ENCODE results near the gene DLGAP1.

The DLGAP1 gene

DNA sequence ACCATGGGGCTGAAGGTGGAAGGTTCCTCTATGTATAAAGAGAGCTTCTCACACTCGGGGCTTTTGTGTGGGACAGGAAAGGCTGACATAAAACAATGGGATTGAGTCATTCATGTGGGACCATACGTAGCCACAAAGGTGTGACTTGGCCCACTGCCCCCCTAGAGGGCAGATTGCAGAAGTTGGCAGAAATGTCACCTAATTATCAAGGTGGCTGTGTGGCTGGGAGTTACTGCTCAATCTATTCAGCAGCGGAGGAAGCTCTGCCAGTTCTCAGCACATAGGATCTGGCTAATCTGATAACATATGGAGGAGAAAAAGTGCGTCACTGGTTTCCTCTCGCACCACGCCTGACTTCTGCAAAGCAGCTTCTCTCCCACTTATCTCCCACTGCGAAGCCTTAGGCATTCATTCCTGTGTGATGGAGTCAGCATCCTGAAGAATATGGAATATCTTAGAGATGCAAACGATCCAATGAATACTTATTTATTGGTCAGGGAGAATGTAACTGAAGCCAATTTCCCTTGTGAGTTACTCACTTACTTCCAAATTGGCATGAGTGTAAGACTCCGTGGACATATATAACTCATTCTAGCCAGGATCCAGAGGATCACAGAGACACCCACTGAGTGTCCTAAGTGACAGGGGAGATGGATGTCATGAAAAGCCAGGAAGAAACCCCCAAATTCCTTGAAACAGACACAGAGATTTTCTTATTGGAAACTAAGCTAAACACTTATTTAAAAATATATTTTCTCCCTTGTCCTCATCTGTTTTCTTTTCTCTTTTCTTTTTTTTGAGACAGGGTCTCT is 660.4 kb downstream of the DLGAP1 start:
- no peak overlapping the region for H3K9ac ChIP-seq (ENCODE audit: low read depth, low read length)
- peaks cover 11% of the 10 kb centered on the region for H3K4me1 ChIP-seq (ENCODE audit: insufficient read depth, low read length)
- H3K36me3 ChIP-seq (ENCODE audit: insufficient read depth, low read depth, low read length): no peaks in the 10 kb centered on the region
- H3K4me3 ChIP-seq (ENCODE audit: low read length): no peak overlapping the region
- no peaks in the 10 kb centered on the region for H3K9me3 ChIP-seq (ENCODE audit: insufficient read depth, low read depth, low read length)
- no peaks in the 10 kb centered on the region for H3K27me3 ChIP-seq (ENCODE audit: insufficient read depth, low read length)
- H3K27ac ChIP-seq (ENCODE audit: low read length): no peak overlapping the region

DNA sequence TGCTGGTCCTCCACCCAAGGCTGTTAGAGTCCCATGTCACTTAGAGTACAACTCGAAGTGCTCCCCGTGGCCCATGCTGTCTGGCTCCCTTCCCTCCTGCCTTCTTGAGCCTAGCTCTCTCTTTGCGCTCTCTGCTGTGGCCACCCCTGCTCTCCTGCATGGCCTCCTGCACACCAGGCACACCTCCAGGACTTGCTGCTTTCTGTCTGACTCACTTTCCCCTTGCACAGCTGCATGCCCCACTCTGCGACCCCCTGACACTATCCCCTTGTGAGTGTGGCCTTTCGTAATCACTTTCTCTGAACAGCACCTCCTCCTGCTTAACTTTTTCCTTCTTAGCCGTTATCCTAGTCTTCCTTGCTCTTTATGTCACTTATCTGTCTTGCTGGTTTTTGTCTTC is 661.6 kb downstream of the DLGAP1 start:
- H3K27ac ChIP-seq (ENCODE audit: low read length): no peak overlapping the region
- H3K9ac ChIP-seq (ENCODE audit: low read depth, low read length): no peak overlapping the region
- no peaks in the 10 kb centered on the region for H3K36me3 ChIP-seq (ENCODE audit: insufficient read depth, low read depth, low read length)
- H3K9me3 ChIP-seq (ENCODE audit: insufficient read depth, low read depth, low read length): no peaks in the 10 kb centered on the region
- H3K27me3 ChIP-seq (ENCODE audit: insufficient read depth, low read length): no peaks in the 10 kb centered on the region
- H3K4me3 ChIP-seq (ENCODE audit: low read length): no peak overlapping the region
- peaks cover 9% of the 10 kb centered on the region for H3K4me1 ChIP-seq (ENCODE audit: insufficient read depth, low read length)

DNA sequence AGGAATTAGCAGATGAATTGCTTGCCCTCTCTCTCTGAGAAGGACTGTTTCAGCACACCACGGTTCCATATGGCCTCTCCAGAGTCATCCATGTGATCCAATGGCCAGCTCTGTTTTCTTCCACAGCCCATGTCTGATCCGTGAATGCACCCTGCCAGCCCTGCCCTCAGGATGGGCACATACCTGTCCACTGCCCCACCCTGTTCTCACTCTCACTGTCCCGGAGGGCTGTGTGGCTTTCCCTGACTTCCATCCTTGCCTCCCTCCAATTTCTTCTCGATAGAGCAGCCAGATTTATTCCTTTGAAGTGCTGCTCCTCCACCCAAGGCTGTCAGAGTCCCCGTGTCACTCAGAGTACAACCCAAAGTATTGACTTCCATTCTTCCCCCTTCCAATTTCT is 662.0 kb downstream of the DLGAP1 start:
- no peak overlapping the region for H3K27ac ChIP-seq (ENCODE audit: low read length)
- H3K9ac ChIP-seq (ENCODE audit: low read depth, low read length): no peak overlapping the region
- peaks cover 9% of the 10 kb centered on the region for H3K4me1 ChIP-seq (ENCODE audit: insufficient read depth, low read length)
- H3K27me3 ChIP-seq (ENCODE audit: insufficient read depth, low read length): no peaks in the 10 kb centered on the region
- no peaks in the 10 kb centered on the region for H3K36me3 ChIP-seq (ENCODE audit: insufficient read depth, low read depth, low read length)
- H3K9me3 ChIP-seq (ENCODE audit: insufficient read depth, low read depth, low read length): no peaks in the 10 kb centered on the region
- no peak overlapping the region for H3K4me3 ChIP-seq (ENCODE audit: low read length)

DNA sequence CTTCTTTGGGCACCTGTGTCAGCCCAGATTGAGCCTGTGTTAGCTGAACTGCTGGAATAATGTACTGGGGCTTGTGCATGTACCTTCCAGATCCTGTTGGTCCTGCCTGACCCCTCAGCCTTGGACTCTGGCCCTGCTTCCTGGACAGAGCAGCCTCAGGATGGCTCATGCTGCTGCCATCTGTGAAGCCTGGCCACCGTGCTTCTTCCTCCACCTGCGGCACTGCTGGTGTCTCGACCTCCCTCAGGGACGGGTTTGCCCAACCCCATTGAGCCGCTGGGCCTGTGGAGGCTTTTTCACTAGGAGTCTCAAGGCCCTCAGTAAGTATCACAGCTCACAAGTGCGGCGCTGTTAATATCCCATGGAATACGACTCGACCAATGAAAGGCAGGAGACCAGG is 662.4 kb downstream of the DLGAP1 start:
- Histone ChIP-seq H3K4me3 (ENCODE audit: low read length) (no peak overlapping the region), H3K4me1 (ENCODE audit: insufficient read depth, low read length) (peaks cover 9% of the 10 kb centered on the region), H3K27me3 (ENCODE audit: insufficient read depth, low read length) (no peaks in the 10 kb centered on the region), H3K9me3 (ENCODE audit: insufficient read depth, low read depth, low read length) (no peaks in the 10 kb centered on the region), H3K9ac (ENCODE audit: low read depth, low read length) (no peak overlapping the region), H3K27ac (ENCODE audit: low read length) (no peak overlapping the region), H3K36me3 (ENCODE audit: insufficient read depth, low read depth, low read length) (no peaks in the 10 kb centered on the region)

- no peaks in the 10 kb centered on the region for H3K27me3 ChIP-seq (ENCODE audit: insufficient read depth, low read length)
- no peak overlapping the region for H3K27ac ChIP-seq (ENCODE audit: low read length)
- H3K4me3 ChIP-seq (ENCODE audit: low read length): no peak overlapping the region
- H3K36me3 ChIP-seq (ENCODE audit: insufficient read depth, low read depth, low read length): no peaks in the 10 kb centered on the region
- H3K4me1 ChIP-seq (ENCODE audit: insufficient read depth, low read length): peaks cover 9% of the 10 kb centered on the region
- no peaks in the 10 kb centered on the region for H3K9me3 ChIP-seq (ENCODE audit: insufficient read depth, low read depth, low read length)
- no peak overlapping the region for H3K9ac ChIP-seq (ENCODE audit: low read depth, low read length)
Measured at GRCh38 chr18:3791238-3791637, 663.9 kb downstream of the DLGAP1 start.

DNA sequence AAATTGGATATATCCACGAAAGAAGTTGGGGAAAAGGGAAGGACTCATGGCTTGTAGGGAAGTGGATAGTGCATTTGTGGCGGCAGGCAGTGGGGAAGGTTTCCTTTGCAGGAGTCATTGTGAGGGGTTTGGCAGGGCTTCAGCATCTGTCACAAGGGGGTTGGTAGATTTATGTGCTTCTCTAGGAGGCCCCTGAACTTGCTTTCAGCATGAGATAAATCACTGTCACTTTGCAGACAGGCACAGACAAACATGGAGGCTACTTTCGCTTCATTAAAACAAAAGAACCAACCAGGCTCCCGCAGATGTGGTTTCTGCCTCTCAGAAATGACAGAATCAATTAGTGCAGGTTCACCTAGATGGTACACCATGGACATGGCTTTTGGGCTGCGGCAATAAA is 664.4 kb downstream of the DLGAP1 start:
- Histone ChIP-seq H3K9ac (ENCODE audit: low read depth, low read length) (no peak overlapping the region), H3K4me1 (ENCODE audit: insufficient read depth, low read length) (peaks cover 9% of the 10 kb centered on the region), H3K9me3 (ENCODE audit: insufficient read depth, low read depth, low read length) (no peaks in the 10 kb centered on the region), H3K27me3 (ENCODE audit: insufficient read depth, low read length) (no peaks in the 10 kb centered on the region), H3K27ac (ENCODE audit: low read length) (no peak overlapping the region), H3K4me3 (ENCODE audit: low read length) (no peak overlapping the region), H3K36me3 (ENCODE audit: insufficient read depth, low read depth, low read length) (no peaks in the 10 kb centered on the region)

GRCh38 chr18:3789525-3789924 is 665.6 kb downstream of the DLGAP1 start:
- H3K9ac ChIP-seq (ENCODE audit: low read depth, low read length): no peak overlapping the region
- no peaks in the 10 kb centered on the region for H3K36me3 ChIP-seq (ENCODE audit: insufficient read depth, low read depth, low read length)
- peaks cover 4% of the 10 kb centered on the region; the same call in 1 of the 2 replicates for H3K4me1 ChIP-seq (ENCODE audit: insufficient read depth, low read length)
- H3K27me3 ChIP-seq (ENCODE audit: insufficient read depth, low read length): no peaks in the 10 kb centered on the region
- no peak overlapping the region for H3K4me3 ChIP-seq (ENCODE audit: low read length)
- H3K9me3 ChIP-seq (ENCODE audit: insufficient read depth, low read depth, low read length): no peaks in the 10 kb centered on the region
- no peak overlapping the region for H3K27ac ChIP-seq (ENCODE audit: low read length)

- Histone ChIP-seq H3K9me3 (ENCODE audit: insufficient read depth, low read depth, low read length) (no peaks in the 10 kb centered on the region), H3K4me3 (ENCODE audit: low read length) (no peak overlapping the region), H3K27me3 (ENCODE audit: insufficient read depth, low read length) (no peaks in the 10 kb centered on the region), H3K9ac (ENCODE audit: low read depth, low read length) (no peak overlapping the region), H3K4me1 (ENCODE audit: insufficient read depth, low read length) (no peaks in the 10 kb centered on the region), H3K36me3 (ENCODE audit: insufficient read depth, low read depth, low read length) (no peaks in the 10 kb centered on the region), H3K27ac (ENCODE audit: low read length) (no peak overlapping the region)
Measured at GRCh38 chr18:3784949-3785348, 670.2 kb downstream of the DLGAP1 start.

DNA sequence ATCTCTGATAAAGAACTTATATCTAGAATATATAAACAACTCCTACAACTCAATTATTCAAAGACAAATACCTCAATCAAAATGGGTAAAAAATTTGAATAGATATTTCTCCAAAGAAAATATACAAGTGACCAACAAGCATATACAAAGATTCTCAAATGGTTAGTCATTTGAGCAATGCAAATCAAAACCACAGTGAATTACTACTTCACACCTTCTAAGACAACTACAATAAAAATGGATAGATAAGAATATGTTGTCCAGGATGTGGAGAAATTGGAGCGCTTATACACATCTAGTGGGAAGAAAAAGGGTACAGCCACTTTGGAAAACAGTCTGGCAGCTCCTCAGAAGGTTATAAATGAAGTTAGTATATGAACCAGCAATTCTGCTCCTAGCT is 672.2 kb downstream of the DLGAP1 start:
- no peaks in the 10 kb centered on the region for H3K36me3 ChIP-seq (ENCODE audit: insufficient read depth, low read depth, low read length)
- H3K4me3 ChIP-seq (ENCODE audit: low read length): no peak overlapping the region
- no peaks in the 10 kb centered on the region for H3K27me3 ChIP-seq (ENCODE audit: insufficient read depth, low read length)

DNA sequence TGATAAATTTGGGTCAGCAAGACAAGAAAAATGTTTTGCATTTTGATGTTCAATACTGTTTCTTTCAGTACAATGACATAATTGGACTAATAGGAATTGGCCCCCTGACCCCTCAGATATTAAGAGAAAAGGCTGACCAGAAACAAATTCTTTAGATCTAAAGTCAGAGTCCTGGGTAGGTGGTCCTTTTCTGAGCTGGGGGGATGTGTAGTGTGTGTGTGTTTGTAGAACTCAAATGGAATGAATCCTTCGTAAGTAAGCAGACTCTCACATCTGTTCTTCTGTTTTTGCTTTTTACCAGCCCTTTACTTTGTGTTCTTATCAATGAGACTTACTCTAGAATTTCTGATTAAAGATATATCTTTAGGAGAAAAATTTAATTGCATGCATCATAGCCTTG is 677.4 kb downstream of the DLGAP1 start:
- Histone ChIP-seq H3K27ac (ENCODE audit: low read length) (no peak overlapping the region), H3K36me3 (ENCODE audit: insufficient read depth, low read depth, low read length) (no peaks in the 10 kb centered on the region), H3K9me3 (ENCODE audit: insufficient read depth, low read depth, low read length) (no peaks in the 10 kb centered on the region), H3K27me3 (ENCODE audit: insufficient read depth, low read length) (no peaks in the 10 kb centered on the region), H3K4me1 (ENCODE audit: insufficient read depth, low read length) (peaks cover 17% of the 10 kb centered on the region; the same call in 1 of the 2 replicates), H3K9ac (ENCODE audit: low read depth, low read length) (no peak overlapping the region), H3K4me3 (ENCODE audit: low read length) (no peak overlapping the region)

More for the DNA sequence above, 672.2 kb downstream of the DLGAP1 start:
- H3K9me3 ChIP-seq (ENCODE audit: insufficient read depth, low read depth, low read length): no peaks in the 10 kb centered on the region
- H3K9ac ChIP-seq (ENCODE audit: low read depth, low read length): no peak overlapping the region
- no peaks in the 10 kb centered on the region for H3K4me1 ChIP-seq (ENCODE audit: insufficient read depth, low read length)
- H3K27ac ChIP-seq (ENCODE audit: low read length): no peak overlapping the region

DNA sequence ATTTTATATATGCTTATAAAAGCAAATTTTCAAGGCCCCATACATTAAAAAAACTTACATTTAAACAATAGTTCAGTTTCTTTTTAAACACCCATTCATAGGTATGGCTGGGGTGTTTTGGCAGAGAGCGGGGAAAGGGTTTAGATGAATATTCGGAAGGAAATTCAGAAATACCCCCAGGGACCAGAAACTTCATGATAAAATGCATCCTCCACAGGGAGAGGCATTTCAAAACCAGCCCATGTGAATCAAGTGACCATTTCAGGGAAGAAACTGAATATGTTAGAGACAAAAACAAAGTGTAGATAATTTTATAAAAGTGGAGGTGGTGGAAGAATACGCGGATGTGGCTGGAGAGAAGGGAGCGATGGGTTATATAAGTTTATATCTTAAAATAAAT is 678.0 kb downstream of the DLGAP1 start:
- Histone ChIP-seq H3K27ac (ENCODE audit: low read length) (no peak overlapping the region), H3K27me3 (ENCODE audit: insufficient read depth, low read length) (no peaks in the 10 kb centered on the region), H3K36me3 (ENCODE audit: insufficient read depth, low read depth, low read length) (no peaks in the 10 kb centered on the region), H3K9ac (ENCODE audit: low read depth, low read length) (no peak overlapping the region), H3K4me3 (ENCODE audit: low read length) (no peak overlapping the region), H3K4me1 (ENCODE audit: insufficient read depth, low read length) (peaks cover 17% of the 10 kb centered on the region; the same call in 1 of the 2 replicates), H3K9me3 (ENCODE audit: insufficient read depth, low read depth, low read length) (no peaks in the 10 kb centered on the region)

GRCh38 chr18:3775996-3776395 is 679.1 kb downstream of the DLGAP1 start:
- peaks cover 20% of the 10 kb centered on the region; the same call in 1 of the 2 replicates for H3K4me1 ChIP-seq (ENCODE audit: insufficient read depth, low read length)
- H3K9me3 ChIP-seq (ENCODE audit: insufficient read depth, low read depth, low read length): no peaks in the 10 kb centered on the region
- H3K36me3 ChIP-seq (ENCODE audit: insufficient read depth, low read depth, low read length): no peaks in the 10 kb centered on the region
- 0 out of 2 replicates have a peak, but pooled peaks cover under 1% of the 10 kb centered on the region for H3K27me3 ChIP-seq (ENCODE audit: insufficient read depth, low read length)
- no peak overlapping the region for H3K4me3 ChIP-seq (ENCODE audit: low read length)
- H3K27ac ChIP-seq (ENCODE audit: low read length): no peak overlapping the region
- H3K9ac ChIP-seq (ENCODE audit: low read depth, low read length): no peak overlapping the region
